ENCODE measurements around the gene RIMS4. TPM values are rescaled to one million over a fixed set of nuclear protein-coding genes. Genes with fewer than 3 reads are reported as not detected.

RIMS4 gene
- total RNA-seq, 1 experiment from 2014 or later = 10.9 TPM

DNA sequence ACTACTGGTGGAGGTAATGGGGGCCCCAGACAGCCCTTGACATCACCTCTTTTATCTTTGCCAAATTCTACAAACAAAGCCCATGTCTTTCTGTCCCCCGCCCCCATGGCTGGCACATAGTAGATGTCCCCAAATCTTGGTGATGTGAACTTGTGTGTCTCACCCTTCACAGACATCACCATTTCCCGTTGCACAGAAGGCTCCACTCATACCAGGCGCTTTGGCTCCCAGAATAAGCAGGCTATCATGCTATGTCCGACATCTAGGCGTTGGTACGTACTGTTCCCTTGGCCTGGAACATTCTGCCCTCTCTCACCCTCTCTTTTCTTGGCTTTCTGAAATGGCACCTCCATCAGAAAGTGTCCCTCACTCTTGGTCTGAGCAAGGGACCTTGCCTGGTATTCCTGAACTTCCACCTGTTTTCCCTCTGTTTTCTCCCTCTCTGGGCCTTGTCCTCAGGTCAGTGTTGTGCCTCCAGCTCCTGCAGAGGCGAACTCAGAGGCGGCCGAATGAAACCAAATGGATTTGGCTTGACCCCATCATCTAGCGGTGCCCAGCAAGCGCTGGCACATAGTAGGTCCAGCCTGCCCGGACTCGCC, 96.1 kb downstream of the RIMS4 start:
- in situ Hi-C loops (cut with HindIII; ENCODE audit: low sequenced_read_pairs) = no loop called here
- no peak for DNase-seq (ENCODE audit: low spot score)

DNA sequence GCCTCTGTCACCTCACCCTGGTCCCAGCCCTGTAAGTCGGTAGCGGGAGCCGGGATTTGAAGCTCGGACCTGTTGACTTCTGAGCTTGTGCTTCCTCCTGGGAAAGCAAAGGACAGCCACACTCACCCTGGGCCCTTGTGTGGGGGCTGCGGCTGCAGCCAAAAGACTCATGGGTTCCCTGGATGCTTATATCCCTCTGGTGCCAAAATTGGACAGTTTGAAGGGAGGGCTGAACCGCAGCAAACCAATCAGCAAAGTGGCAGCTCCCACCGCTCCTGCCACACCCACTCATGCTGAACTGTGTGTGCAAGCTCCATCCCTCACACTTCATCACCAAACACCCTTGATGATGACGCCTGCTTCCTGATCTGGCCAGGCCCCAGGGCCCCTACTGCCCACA, 99.1 kb downstream of the RIMS4 start:
- in situ Hi-C loops (cut with HindIII; ENCODE audit: low sequenced_read_pairs) = no loop called here
- no peak for DNase-seq (ENCODE audit: low spot score)

DNA sequence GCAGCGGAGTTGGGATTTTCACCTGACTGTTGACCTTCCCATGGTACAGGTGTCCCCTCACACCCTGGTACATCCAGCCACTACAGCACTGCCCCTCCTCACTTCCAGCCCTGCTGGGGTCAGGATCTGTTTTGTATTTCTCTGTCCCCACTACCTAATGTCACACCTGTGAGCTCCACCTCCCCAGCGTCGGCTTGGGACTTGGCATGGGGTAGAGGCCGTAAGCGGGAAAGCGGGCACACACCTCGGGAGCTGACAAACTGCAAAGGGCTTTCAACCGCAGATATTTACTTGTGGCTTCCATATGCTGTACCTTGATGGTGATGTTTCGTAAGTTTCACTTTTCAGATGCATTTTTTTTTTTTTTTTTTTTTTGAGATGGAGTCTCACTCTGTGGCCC, 100.5 kb downstream of the RIMS4 start:
- in situ Hi-C loops (cut with HindIII; ENCODE audit: low sequenced_read_pairs) = no loop called here
- no peak for DNase-seq (ENCODE audit: low spot score)

DNA sequence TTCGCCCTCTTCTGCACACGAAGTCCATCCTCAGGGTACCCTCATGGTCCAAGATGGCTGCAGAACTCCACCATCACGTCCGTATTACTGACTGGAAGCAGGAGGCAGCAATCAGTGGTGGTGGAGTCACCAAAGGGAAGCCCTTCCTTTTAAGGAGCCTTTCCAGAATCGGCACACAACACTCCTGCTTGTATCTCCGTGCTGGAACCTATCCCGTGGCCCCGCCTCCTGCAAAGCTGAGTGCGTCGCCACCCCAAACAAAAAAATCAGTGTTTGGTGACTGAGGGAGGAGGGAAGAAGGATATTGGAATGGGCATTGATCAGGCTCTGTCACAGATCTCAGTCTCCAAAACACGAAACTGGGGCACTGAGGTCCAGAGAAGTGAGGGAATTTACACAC, 101.0 kb downstream of the RIMS4 start:
- no peak for DNase-seq (ENCODE audit: low spot score)
- in situ Hi-C loops (cut with HindIII; ENCODE audit: low sequenced_read_pairs) = no loop called here

DNA sequence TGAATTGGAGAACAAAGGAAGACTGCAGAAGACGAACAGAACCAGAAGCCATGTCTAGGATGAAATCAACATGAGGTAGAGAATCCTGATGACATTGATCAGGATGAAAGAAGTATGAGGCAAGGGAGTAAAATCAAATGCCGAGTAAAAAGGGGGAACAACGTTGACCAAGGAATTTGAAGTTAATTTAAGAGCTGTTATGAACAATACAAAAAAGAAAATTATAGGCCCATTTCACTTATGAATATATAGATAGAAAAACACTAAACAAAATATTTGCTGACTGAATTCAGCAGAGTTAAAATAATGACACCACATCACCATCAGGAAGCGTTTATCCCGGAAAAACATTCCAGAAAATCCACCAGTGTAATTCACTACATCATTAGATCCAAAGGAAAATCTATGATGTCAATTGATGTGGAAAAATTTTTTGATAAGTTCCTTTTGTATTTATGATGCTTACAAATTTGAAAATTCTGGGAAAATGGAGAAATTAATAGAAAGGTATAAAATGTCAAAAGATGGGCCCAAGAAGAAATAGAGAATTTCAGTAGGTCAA, 103.2 kb downstream of the RIMS4 start:
- no peak for DNase-seq (ENCODE audit: low spot score)
- in situ Hi-C loops (cut with HindIII; ENCODE audit: low sequenced_read_pairs) = no loop called here

DNA sequence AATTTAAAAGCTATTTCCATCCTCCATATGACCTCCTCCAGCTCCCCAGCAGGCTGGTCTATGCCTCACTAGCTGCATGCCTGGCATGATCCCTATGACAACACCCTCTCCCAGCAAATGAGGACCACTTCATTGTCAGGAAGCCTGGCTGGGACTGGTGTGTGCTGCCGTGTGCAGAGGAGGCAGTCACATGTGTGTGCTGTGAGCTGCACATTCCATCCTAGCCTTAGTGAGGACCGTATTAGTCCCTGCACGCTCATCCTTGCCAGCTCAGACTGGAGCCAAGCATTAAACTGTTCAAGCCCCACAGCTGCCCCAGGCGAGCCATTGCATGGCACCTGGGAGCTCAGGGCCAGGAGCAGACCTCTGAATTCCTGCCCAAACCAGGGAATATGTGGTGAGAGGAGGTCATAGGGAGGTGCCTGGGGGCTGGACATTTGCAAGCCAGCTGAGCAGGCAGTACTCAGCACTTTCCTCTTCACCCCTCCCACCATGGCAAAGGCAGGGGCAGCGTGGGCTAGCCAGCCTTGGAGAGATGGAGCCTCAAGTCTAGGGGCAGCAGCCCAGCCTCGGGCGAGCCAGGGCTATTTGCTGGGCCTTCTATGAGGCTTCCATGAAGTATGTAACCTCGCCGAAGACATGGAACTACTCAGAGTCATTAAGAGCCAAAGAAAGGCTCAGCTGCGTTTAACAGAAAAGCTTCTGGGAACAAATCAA, 103.9 kb downstream of the RIMS4 start:
- DNase-seq (ENCODE audit: low spot score) = no peak
- in situ Hi-C loops (cut with HindIII; ENCODE audit: low sequenced_read_pairs) = no loop called here

DNA sequence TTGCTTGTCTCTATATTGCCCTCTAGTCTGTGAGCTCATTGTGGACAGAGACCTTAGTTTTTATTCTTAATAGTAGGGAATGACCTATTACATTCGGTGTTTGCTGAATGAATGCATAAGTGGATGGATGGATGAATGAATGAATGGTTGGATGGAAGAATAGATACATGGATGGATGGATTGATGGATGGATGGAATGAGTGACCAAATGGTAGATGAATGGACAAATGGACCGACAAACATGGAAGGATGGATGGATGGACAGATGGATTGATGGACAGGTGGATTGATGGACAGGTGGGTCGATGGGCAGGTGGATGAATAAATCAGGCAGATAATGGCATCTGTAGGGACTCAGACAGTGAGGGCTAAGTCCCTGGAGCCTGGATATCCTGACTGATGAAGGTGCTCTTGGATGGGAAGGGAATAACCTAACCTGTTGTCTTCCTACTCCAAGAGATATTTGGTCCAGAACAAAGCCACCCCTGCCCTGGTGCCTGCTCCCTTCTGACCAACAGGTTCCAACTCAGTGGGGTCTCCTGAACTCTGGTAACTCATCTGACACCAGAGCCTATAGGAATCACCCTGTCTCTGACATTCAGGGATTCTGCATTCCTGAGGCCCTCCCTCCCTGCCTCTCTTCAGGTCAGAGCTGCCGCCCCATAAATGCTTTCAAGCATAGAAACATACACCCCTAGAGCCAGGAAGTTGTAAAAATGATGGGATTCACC, 104.8 kb downstream of the RIMS4 start:
- DNase-seq (ENCODE audit: low spot score) = no peak
- in situ Hi-C loops (cut with HindIII; ENCODE audit: low sequenced_read_pairs) = no loop called here

DNA sequence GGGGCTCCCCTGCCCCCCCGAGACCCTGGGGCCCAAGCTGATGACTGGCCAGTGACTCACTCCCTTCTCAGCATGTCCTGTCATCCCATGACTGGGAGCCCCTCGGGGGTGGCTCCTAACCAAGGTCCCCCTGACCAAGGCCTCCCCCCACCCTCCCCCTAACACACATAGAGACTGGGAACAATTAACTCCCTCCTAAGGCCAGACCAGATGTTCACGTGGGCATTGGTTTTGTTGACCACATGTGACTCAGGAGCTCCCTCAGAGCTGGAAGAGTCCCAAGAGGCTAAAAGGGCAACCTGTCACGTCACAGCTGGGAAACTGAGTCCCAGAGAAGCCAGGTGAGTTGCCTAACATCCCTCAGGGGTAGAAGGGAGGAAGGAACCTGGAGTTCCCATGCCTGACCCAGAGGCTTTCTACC, 105.8 kb downstream of the RIMS4 start:
- in situ Hi-C loops (cut with HindIII; ENCODE audit: low sequenced_read_pairs) = no loop called here
- no peak for DNase-seq (ENCODE audit: low spot score)

DNA sequence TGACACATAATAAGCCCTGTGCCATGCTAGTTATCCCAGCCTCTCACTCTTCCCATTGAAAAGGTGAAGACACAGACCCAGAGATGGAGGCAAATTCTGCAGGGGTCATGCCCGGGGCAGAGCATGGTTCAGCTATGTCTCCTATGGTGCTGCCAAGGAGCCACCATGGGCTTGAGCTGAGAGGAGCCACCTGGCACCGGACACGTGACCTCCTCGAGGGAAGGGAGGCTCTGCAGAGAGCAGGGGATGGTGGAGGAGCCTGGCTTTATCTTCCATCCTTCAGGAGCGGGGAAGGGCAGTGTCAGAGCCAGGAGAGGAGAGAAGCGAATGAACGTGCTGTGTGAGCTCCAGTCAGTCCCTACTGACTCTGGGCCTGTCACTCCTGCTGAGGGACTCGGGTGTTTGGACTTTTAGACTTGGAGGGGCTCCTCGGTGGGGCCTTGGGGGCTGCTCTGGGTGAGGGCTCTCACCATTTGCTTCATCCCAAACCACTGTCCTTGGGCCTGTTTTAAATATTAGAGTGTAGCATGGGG, 106.3 kb downstream of the RIMS4 start:
- DNase-seq (ENCODE audit: low spot score) = no peak
- in situ Hi-C loops (cut with HindIII; ENCODE audit: low sequenced_read_pairs) = no loop called here

DNA sequence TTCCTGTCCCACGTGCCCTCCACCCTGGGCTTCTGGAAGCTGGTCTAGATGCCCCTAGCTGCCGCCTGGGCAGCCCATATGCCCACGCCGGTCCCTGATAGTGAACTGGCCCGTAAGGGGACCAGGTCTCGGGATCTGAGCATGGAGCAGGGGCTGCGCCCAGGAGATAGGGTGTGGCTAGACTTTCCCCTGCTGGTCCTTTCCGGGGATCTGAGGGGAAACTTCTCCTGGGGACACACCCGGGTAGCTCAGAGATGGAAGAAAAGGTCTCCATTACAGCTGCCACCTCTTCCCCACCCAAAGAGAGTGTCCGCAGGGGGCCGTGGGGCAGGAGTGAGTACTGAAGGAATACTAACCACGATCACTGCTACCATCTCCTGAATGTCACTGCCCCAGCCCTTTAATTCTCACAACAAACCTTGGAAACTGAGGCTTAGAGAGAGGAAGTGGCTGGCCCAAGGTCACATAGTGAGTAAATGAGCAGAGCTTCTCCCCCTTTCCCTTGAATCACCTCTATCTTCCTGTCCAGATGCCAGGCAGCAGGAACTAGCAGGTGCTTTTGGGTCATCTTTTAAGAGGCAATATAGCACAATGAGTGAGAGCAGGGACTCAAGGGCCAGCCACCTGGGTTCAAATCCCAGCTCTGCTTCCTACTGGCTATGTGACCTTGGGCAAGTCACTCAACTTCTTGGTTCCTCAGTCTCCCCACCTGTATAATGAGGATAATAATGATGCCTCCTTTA, 107.0 kb downstream of the RIMS4 start:
- in situ Hi-C loops (cut with HindIII; ENCODE audit: low sequenced_read_pairs) = no loop called here
- DNase-seq (ENCODE audit: low spot score) = no peak

DNA sequence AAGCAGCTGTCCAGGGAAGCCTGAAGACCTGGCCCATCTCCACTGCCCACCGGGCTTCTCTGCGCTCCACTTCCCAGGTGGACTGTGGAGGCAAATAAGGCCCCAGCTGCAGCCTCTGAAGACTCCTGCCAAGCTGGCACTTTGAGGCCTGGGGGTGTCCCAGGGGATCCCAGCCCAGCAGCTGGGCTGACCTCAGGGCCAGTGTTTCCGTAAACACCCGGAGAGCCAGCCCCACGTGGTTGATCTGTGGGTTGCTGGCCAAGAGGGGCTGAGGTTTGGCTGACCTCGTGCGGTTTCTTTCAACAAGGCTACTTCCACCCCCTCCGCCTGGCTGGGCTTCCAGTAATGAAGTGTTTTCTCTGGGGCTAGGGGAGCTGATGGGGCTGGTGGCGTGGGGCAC, 107.6 kb downstream of the RIMS4 start:
- in situ Hi-C loops (cut with HindIII; ENCODE audit: low sequenced_read_pairs) = no loop called here
- no peak for DNase-seq (ENCODE audit: low spot score)

DNA sequence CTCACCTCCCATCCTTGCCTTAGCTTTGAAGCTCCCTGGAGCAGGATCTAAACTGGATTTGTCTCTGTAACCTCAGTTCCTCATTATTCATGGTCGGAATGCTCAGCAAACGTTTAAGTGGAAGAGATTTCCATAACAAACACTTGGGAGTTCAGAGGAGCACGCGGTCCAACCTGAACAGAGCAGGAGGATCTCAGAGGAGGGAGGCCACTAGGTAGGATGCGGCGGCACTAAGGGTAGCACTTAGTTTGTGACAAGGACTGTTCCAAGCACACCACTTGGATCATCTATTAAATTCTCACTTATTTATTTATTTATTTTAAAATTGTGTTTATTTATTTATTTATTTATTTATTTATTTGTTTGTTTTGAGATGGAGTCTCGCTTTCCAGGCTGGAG, 108.5 kb downstream of the RIMS4 start:
- no peak for DNase-seq (ENCODE audit: low spot score)
- in situ Hi-C loops (cut with HindIII; ENCODE audit: low sequenced_read_pairs) = no loop called here

Other genes starting within 250 kb of the RIMS4 start
- 37.1 and 69.0 TPM in 2 replicates for gene PKIG, start 228.0 kb downstream of the RIMS4 start, total RNA-seq (2014; rRNA removed; shearing (Covaris generic))
- gene ADA, start 158.8 kb downstream of the RIMS4 start, total RNA-seq (2014; rRNA removed; shearing (Covaris generic)) = 30.6 and 47.6 TPM in 2 replicates
- gene CCN5, start 95.2 kb downstream of the RIMS4 start, total RNA-seq (2014; rRNA removed; shearing (Covaris generic)) = 0.17 TPM in 1 of 2 replicates, not detected in the other
- 17.9 TPM in 2 replicates for gene KCNK15, start 64.7 kb downstream of the RIMS4 start, total RNA-seq (2014; rRNA removed; shearing (Covaris generic))
- 96.3 and 138 TPM in 2 replicates for gene YWHAB, start 75.2 kb upstream of the RIMS4 start, total RNA-seq (2014; rRNA removed; shearing (Covaris generic))
- gene PABPC1L, start 99.5 kb upstream of the RIMS4 start, total RNA-seq (2014; rRNA removed; shearing (Covaris generic)) = 3.7 and 11.4 TPM in 2 replicates
- gene TOMM34, start 149.9 kb upstream of the RIMS4 start, total RNA-seq (2014; rRNA removed; shearing (Covaris generic)) = 22.7 and 42.0 TPM in 2 replicates
- gene STK4, start 156.0 kb upstream of the RIMS4 start, total RNA-seq (2014; rRNA removed; shearing (Covaris generic)) = 9.3 and 11.1 TPM in 2 replicates

All from G401 (cell line).